ENCODE measurements around the gene MRPL27. TPM values are rescaled to one million over a fixed set of nuclear protein-coding genes. Genes with fewer than 3 reads are reported as not detected.

The MRPL27 gene
- total RNA-seq, 1 experiment from 2014 or later, result 106 TPM

- intact Hi-C loops (cut with micrococcal nuclease), result no loop called here
- no peak for TF ChIP-seq CEBPB (IDR thresholded peaks at IDR 0.05; ENCODE audit: low read depth)
- no peak for TF ChIP-seq SP1 (IDR thresholded peaks at IDR 0.05; ENCODE audit: low read depth)
- POLR2A ChIA-PET, result no interaction called here
- BruUV-seq (replicated peaks), result no TSS peak
- Histone ChIP-seq H4K20me1 (ENCODE audit: insufficient read depth) (no peaks in the 10 kb centered on the region), H3K4me1 (ENCODE audit: control insufficient read depth in 1 of 2, insufficient read depth in 2 of 2, low read length in 2 of 2) (no peaks in the 10 kb centered on the region), H2AFZ (ENCODE audit: low read depth, low read length, poor library complexity, severe bottlenecking) (no peak overlapping the region), H3K27ac (ENCODE audit: low read depth, low read length) (no peak overlapping the region), H3K9ac (ENCODE audit: low read length) (no peak overlapping the region), H3K79me2 (ENCODE audit: insufficient read depth, low read length) (no peaks in the 10 kb centered on the region), H3K27me3 (ENCODE audit: insufficient read depth, low read length) (no peaks in the 10 kb centered on the region), H3K9me3 (ENCODE audit: control insufficient read depth in 1 of 2, insufficient read depth in 1 of 2, low read depth in 1 of 2, low read length in 2 of 2) (no peaks in the 10 kb centered on the region), H3K4me2 (ENCODE audit: low read length) (no peak overlapping the region), H3K36me3 (ENCODE audit: control insufficient read depth in 1 of 2, insufficient read depth in 2 of 2, low read length in 2 of 2) (no peaks in the 10 kb centered on the region), H3K9me2 (ENCODE audit: insufficient read depth) (no peaks in the 10 kb centered on the region), H3K4me3 (replicated peaks in 1 of 2; ENCODE audit: low read depth in 1 of 2, low read length in 2 of 2) (no peak overlapping the region)
- CTCF ChIA-PET, result interaction anchor here (2.1 kb wide), 1 partner anchor 11 kb away, joined by 16 read pairs; the partner anchor contains the start of gene LRRC59
- RAD21 ChIA-PET (ENCODE audit: low non-redundant PET in 1 of 2, low total read pairs in 2 of 2, uncharacterized antibody in 2 of 2, unreplicated experiment in 2 of 2), result no interaction called here
- DNase-seq (ENCODE audit: low read depth, low spot score) (no peak), ATAC-seq (no peak)
Observed at GRCh38 chr17:50407921-50408320, 34.9 kb upstream of the MRPL27 start.

GRCh38 chr17:50406578-50406977, 33.6 kb upstream of the MRPL27 start:
- intact Hi-C loops (cut with micrococcal nuclease), result no loop called here
- Histone ChIP-seq H3K9ac (ENCODE audit: low read length) (no peak overlapping the region), H3K79me2 (ENCODE audit: insufficient read depth, low read length) (no peaks in the 10 kb centered on the region), H3K9me3 (ENCODE audit: control insufficient read depth in 1 of 2, insufficient read depth in 1 of 2, low read depth in 1 of 2, low read length in 2 of 2) (no peaks in the 10 kb centered on the region), H3K4me2 (ENCODE audit: low read length) (no peak overlapping the region), H3K9me2 (ENCODE audit: insufficient read depth) (no peaks in the 10 kb centered on the region), H2AFZ (ENCODE audit: low read depth, low read length, poor library complexity, severe bottlenecking) (no peak overlapping the region), H3K27me3 (ENCODE audit: insufficient read depth, low read length) (no peaks in the 10 kb centered on the region), H3K4me1 (ENCODE audit: control insufficient read depth in 1 of 2, insufficient read depth in 2 of 2, low read length in 2 of 2) (no peaks in the 10 kb centered on the region), H3K36me3 (ENCODE audit: control insufficient read depth in 1 of 2, insufficient read depth in 2 of 2, low read length in 2 of 2) (no peaks in the 10 kb centered on the region), H3K4me3 (replicated peaks in 1 of 2; ENCODE audit: low read depth in 1 of 2, low read length in 2 of 2) (no peak overlapping the region), H3K27ac (ENCODE audit: low read depth, low read length) (no peak overlapping the region), H4K20me1 (ENCODE audit: insufficient read depth) (no peaks in the 10 kb centered on the region)
- no peak for ATAC-seq
- ChIA-PET POLR2A (interaction anchor here (1.2 kb wide), 1 partner anchor 9 kb away, joined by 4 read pairs; the partner anchor contains the start of gene LRRC59), RAD21 (ENCODE audit: low non-redundant PET in 1 of 2, low total read pairs in 2 of 2, uncharacterized antibody in 2 of 2, unreplicated experiment in 2 of 2) (no interaction called here), CTCF (interaction anchor here (2.1 kb wide), 1 partner anchor 9 kb away, joined by 16 read pairs; the partner anchor contains the start of gene LRRC59)
- no peak for DNase-seq (ENCODE audit: low read depth, low spot score)
- BruUV-seq (replicated peaks), result no TSS peak
- TF ChIP-seq SIN3A (IDR thresholded peaks at IDR 0.05; ENCODE audit: low read depth) (no peak), REST (IDR thresholded peaks at IDR 0.05; ENCODE audit: low read depth) (no peak), EZH2 (IDR thresholded peaks at IDR 0.05) (no peak), ATF3 (IDR thresholded peaks at IDR 0.05) (no peak), EGR1 (IDR thresholded peaks at IDR 0.05; ENCODE audit: low read depth) (no peak), MAX (IDR thresholded peaks at IDR 0.05) (no peak), POLR2A (IDR thresholded peaks at IDR 0.05; ENCODE audit: borderline replicate concordance, extremely low read depth, insufficient read depth, insufficient read length) (no peak), SP1 (IDR thresholded peaks at IDR 0.05; ENCODE audit: low read depth) (no peak), FOSL1 (IDR thresholded peaks at IDR 0.05; ENCODE audit: low read depth) (no peak), YY1 (IDR thresholded peaks at IDR 0.05; ENCODE audit: extremely low read depth, insufficient replicate concordance, low read depth, low read length) (no peak), CEBPB (IDR thresholded peaks at IDR 0.05; ENCODE audit: low read depth) (no peak), CTCF (IDR thresholded peaks at IDR 0.05 in 2 of 3, conservative IDR thresholded peaks at IDR 0.05 in 1 of 3; ENCODE audit: borderline replicate concordance in 1 of 3, insufficient read depth in 1 of 3, low read depth in 2 of 3, low read length in 2 of 3) (no peak)

Data from HCT116 (cell line).